Esophagus squamous epithelium (tissue), 4 donors: ENCODE measurements around the gene TMBIM6.

Experiments
- CTCF ChIP-seq, 6 experiments: fragments of 450-650 bp in 4 of 6; fragments of 200-600 bp in 2 of 6; sonication (generic) in 2 of 6; IDR thresholded peaks; one replicate each; pipeline ENCODE4 v1.5.1; 2016 to 2019; ENCODE audit warnings: antibody characterized with exemption in 6 of 6, mild to moderate bottlenecking in 4 of 6, moderate library complexity in 4 of 6
- POLR2A ChIP-seq, 4 donors: fragments of 450-650 bp; IDR thresholded peaks; one replicate each; pipeline ENCODE4 v1.6.1; 2017; ENCODE audit warnings: antibody characterized with exemption in 4 of 4, mild to moderate bottlenecking in 4 of 4, moderate library complexity in 3 of 4

GRCh38 chr12:49707128-49707811 is 34.1 kb upstream of the TMBIM6 start, which contains the start of gene FMNL3:
- peak; percentile 92 to 99 (median 98) for TF ChIP-seq CTCF (IDR thresholded peaks at IDR 0.05)
- peak in 2 of 4 donors; percentile 51 to 60 for TF ChIP-seq POLR2A (IDR thresholded peaks at IDR 0.05)
